NCI-H2107 (cell line): ENCODE measurements around the gene POLR3K.
"Not testable (repeated sequence)": the region's sequence is repeated elsewhere in the genome, so short reads cannot be mapped to it uniquely, and the experiment has no call there.

Source experiments
- DNase-seq: peaks from one replicate; lab custom pipeline; 2025; lab: John Stamatoyannopoulos, UW

POLR3K gene

DNA sequence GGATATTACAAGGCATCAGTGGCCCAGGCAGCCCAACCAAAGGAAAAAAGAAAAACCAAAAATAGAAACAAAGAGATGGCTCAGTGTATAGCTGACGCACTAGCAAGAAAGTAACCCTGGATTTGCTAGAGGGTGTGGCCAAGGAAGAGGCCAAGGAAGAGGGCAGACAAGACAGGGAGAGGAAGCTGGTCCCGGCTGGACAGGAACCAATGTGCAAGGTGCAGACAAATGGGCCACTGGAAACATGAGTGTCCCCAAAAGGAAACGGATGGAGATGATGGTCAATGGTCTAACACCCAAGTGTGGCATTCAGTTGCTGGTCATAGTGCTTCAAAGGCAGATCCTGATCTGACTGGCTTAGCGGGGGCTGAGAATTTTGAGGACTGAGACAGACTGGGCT, 10.7 kb downstream of the POLR3K start:
- DNase-seq: no peak

- DNase-seq: no peak
Measured at GRCh38 chr16:42069-42457, 11.3 kb downstream of the POLR3K start.

DNA sequence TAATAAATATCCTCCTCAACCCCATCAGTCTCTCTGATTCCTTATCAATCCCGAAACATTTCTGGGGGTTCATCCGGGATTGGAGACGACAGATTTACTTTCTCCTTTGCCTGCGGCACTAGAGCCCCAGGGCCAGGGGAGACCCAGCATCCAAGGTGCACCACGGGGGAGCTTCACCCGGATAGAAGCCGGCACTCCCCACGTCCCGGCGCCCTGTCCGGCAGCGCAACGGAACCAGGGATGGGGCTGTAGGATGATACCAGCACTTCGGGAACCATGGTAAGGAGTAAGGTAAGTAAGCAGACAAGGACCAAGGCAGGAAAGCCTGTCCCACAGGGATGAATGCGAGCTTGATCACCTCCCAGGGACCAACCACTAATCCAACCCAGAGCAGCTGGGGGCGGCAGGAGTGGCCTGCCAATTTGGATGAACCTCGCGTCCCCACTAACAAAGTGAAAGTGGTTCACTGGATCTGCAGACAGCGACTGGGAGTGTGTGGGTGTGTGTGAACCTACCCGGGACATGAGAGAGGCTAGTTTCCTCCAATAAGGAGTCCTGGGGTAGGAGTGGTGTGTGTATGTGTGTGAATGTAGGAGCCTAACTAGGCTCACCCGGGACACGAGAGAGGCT, 11.9 kb downstream of the POLR3K start:
- no peak for DNase-seq

DNA sequence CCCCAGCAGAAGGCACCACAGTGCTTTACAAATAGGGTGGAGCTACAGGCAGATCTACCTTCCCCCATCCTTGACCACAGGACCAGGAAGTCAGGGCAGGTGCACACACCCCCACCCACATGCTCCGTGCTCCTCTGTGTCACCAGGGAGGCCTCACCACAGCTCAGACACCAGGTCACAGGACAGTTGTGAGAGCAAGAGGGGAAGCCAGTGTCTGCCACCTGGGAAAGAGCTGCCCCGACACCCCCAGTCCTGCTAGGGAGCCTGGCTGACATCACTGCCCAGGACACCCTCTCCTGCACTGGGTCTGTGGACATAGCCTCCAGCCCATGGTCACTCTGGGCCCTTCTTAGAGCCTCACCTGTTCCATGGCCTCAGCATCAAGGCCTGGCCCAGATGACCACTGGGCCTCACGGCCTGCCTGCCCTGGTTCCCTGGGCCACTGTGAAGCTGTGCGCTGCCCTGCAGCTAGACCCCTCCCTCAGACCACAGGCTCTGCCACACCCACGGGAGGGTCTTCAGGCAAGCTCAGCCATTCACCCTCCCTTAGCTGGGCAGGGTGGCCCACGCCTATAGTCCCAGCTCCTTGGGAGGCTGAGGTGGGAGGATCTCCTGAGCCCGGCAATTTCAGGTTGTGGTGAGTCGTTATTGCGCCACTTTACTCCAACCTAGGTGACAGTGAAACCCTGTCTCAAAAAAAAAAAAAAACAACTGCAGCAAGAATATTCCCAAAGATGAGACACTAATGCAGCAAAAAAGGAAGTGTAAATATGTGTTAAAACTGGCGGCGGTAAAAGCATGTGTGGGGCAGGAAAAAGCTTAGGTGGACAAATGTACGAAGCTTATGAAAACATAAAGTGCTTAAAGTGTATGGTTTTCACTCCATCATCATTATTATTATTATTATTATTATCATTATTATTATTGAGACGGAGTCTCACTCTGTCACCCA, 14.2 kb downstream of the POLR3K start:
- no peak for DNase-seq

GRCh38 chr16:38206-38605, 15.2 kb downstream of the POLR3K start:
- DNase-seq: not testable (repeated sequence)

GRCh38 chr16:37511-37910, 15.9 kb downstream of the POLR3K start:
- DNase-seq: no peak

- DNase-seq: no peak
Measured at GRCh38 chr16:36336-36984, 16.9 kb downstream of the POLR3K start.

DNA sequence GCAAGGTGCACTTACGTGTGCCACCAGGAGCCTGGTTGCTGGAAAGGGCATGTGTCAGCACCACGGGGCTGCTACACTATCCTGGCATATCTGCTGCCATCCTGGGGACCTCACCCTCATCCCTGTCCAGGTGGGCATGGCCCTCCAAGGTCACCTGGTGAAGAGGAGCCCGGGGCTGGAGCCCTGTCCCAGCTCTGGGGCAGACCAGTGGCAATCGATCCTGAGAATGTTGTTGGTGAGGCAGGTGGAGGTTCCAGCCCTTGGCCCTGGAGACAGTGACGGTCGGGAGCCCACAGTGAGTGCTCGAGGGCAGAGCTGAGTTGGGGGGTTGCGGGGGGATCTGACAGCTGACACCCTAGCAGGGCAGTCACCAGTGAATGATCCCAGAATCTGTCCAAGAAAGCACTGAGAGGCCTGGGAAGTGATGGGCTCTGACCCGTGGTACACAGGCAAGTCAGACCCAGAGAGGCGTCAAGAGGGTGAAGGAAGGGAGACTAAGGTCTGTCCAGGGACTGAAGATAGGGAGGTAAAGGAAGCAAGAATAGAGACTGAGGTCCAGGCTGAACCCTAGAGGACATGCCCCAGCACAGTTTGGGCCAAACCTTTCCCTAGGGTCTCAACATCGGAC, 17.6 kb downstream of the POLR3K start:
- no peak for DNase-seq

GRCh38 chr16:35011-35677, 18.3 kb downstream of the POLR3K start:
- no peak for DNase-seq

- DNase-seq: no peak
Measured at GRCh38 chr16:34648-34987, 18.8 kb downstream of the POLR3K start.

GRCh38 chr16:33877-34647, 19.3 kb downstream of the POLR3K start:
- DNase-seq: no peak

DNA sequence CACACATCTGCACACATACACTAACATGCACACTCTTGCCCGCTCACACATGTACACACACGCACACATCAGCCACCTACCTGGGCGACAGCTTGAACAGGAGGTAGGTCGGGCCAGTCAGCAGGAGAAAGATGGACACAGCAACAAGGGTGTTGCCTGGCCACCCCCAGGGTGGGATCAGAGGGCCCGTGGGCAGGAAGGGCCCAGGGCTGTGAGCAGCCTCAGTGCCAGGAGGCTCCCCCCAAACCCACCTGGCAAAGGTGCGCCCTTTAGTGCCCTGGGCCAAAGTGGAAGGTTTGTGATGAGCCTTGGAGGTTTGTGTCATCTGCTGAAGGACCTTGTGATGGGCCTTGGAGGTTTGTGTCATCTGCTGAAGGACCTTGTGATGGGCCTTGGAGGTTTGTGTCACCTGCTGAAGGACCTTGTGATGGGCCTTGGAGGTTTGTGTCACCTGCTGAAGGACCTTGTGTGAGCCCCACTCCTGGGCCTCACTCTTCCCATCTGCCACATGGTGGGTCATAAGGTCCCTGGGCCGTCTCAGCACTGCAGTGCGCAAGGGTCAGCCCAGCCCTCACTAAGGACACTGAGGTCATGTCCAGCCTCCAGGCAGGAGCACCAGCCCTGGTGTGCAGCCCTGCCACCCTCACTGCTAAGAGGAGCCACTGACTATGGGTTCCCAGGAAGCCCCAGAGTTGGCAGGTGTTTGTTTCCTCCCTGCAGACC, 20.1 kb downstream of the POLR3K start:
- DNase-seq: not testable (repeated sequence)

- not testable (repeated sequence) for DNase-seq
Measured at GRCh38 chr16:30627-31026, 22.8 kb downstream of the POLR3K start.

DNA sequence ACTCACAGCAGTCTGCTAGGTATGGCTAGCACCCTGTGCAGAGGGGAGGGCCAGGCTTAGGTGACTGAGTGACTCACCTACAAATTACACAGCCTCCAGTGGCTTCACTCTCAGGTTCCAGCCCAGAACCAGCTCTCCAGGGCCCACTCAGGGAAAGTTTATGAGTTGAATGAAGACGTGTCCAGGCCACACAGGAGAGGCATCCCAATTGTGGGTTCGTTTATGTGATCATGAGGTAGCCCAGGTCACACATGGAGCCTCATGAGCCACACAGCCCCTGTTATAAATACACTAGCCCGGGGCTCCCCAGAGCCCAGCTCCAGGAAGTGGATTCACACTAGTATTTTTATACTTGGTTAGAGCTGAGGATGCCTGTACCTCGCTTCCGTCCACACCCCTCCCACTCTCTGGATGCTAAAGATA, 27.5 kb downstream of the POLR3K start:
- DNase-seq: not testable (repeated sequence)

- DNase-seq: not testable (repeated sequence)
Measured at GRCh38 chr16:24151-24550, 29.3 kb downstream of the POLR3K start.

GRCh38 chr16:20886-21285, 32.5 kb downstream of the POLR3K start:
- not testable (repeated sequence) for DNase-seq

GRCh38 chr16:17062-17765, 36.2 kb downstream of the POLR3K start:
- not testable (repeated sequence) for DNase-seq

GRCh38 chr16:10772-11171, 42.6 kb downstream of the POLR3K start:
- not testable (repeated sequence) for DNase-seq

GRCh38 chr16:9903-10665, 43.3 kb downstream of the POLR3K start:
- DNase-seq: no peak
